GM18858 (cell line): ENCODE data around the gene ABL2.
"Not testable (repeated sequence)": the region's sequence is repeated elsewhere in the genome, so short reads cannot be mapped to it uniquely, and the experiment has no call there.

ENCODE experiments used
- ATAC-seq: cut with Tn5 transposase; IDR thresholded peaks from one replicate; pipeline ENCODE4 v1.9.1; 2021; ENCODE audit not compliant: unreplicated experiment

The ABL2 gene

DNA sequence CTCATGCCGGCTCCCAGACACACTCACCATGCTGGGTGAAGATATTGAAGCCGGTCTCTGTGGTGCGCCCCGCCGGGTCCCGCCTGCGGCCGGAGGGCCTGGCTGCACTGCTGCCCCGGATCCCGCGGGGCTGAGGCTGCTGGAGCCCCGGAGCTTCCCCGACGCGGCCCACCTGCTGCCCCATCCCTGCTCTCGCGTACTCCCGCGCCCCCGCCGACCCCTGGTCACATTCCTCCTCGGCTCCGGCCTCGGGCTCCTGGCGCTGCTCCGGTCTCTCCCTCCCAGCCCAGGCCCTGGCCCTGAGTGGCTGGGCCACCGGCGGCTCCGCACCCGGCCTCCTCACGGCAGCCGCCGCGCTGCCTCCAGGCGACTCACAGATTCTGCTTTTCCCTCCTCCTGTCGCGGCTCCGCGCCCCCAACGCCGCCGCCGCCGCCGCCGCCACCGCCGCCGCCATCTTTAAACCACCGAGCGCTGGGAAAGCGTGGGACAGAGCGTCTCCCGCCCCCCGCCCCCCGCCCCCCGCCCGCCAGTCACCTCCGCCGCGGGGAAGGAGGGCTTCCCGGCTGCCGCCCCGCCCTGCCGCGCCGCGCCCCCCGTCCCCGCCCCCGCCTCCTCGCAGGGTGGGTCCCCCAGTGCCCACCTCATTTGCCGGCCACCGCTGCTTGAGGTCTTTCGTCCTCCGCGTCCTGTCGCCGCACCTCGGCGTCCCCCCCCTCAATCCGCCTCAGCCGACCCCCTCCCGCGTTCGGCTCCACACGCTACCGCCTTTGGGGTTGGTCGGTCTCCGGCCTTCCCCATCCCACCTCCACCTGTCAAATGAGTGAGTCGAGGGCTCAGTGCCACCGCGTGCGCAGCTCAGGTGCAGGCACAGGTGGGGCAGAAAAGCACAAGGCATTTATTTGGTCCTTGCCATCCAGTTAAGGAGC lies at the start of gene ABL2:
Gene ABL2 (minus strand): TSS at position 464 of the 927 bp plus-strand sequence. CDS start 280 bp downstream, at position 184.
- ATAC-seq = no peak

DNA sequence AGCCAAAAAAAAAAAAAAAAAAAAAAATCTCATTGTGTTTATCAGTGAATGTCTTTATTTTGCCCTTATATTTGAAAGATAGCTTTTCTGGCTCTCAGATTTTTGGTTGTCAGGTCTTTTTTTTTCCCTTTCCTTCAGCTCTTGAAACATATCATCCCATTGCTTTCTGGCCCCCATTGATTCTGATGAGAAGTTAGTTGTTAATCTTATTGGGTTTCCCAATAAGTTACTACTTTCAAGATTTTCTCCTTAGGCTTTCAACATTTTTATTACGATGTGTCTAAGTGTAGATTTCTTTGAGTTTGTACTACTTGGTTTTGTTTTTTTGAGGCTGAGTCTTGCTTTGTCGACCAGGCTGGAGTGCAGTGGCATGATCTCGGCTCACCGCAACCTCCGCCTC lies 49.4 kb upstream of the ABL2 start:
- no peak for ATAC-seq

DNA sequence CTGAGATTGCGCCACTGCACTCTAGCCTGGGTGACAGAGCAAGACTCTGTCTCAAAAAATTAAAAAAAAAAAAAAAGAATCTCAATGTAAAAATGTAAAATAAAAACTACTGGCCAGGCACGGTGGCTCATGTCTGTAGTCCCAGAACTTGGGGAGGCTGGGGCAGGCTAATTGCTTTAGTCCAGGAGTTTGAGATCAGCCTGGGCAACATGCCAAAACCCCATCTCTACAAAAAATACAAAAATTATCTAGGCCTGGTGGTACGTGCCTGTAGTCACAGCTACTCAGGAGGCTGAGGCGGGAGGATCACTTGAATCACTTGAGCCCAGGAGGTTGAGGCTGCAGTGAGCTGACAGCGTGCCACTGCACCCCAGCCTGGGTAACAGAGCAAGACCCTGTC lies 44.9 kb upstream of the ABL2 start:
- not testable (repeated sequence) for ATAC-seq

DNA sequence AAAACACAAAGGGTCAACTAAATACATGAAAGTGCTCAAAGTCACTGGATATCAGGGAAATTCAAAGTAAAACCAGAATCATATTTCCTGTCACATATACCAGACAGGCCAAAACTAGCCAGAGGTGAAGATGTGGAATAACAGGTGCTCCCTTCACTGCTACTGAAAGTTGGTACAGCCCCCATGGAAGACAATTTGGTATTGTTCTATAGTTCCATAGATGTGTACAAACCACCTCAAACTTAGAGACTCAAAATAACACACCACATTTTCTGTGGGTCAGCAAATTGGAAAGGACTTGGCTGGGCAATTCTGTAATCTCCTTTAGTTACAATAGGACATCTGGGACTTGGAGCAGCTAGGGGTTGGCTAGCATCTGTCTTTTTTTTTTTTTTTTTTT lies 39.6 kb upstream of the ABL2 start:
- no peak for ATAC-seq

DNA sequence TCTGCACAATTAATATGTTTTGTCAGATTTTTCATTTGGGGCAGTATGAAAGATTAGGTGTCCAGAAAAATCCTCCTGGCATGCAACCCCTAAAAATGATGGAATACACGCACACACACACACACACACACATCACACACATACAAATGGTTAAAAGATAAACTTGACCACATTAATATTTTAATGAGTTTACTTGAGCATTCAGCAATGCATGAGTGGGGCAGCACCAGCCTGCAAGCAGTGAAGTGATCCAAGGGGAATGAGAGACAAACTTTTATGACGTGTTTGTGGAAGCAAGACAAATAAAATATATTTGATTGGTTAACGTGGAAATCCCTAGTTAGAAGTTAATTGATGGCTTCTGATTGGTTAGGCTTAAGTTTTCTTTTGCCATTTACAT lies 35.0 kb upstream of the ABL2 start:
- ATAC-seq = no peak

DNA sequence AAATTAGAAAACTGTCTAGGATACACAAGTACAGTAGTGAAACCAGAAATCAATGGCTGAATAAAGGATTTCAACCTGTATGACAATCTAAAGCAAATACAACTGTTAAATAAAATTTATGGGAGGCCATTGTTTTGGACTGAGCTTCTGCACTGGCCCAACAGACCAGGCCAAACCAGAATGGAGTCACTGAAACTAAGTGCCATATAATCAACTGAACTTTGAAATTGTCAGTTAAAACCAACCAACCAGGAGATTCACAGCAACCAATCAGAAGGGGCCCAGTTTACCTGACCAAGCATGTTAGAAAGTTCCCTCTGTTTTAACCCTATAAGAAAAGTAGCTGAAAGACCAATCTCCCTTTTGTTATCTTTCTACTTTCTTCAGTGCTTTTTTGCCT lies 33.6 kb upstream of the ABL2 start:
- no peak for ATAC-seq

DNA sequence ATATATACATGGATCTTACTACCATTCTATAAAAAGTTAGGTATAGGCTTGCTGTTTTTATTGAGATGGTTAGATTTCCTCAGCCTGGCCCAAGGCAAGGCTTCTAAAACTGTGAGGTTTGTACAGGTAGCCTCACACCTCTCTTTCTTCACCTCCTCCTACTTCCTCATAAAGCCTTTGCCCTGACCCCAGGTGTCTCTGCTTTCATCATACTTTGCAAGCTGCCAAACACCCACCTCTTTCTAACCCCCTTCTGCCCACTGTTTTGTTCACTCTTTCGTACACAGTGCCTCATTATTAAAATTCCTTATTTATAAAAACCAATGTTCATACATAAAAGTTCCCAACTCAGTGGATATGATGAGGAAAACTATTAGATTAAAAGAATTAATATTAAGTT lies 32.7 kb upstream of the ABL2 start:
- no peak for ATAC-seq

DNA sequence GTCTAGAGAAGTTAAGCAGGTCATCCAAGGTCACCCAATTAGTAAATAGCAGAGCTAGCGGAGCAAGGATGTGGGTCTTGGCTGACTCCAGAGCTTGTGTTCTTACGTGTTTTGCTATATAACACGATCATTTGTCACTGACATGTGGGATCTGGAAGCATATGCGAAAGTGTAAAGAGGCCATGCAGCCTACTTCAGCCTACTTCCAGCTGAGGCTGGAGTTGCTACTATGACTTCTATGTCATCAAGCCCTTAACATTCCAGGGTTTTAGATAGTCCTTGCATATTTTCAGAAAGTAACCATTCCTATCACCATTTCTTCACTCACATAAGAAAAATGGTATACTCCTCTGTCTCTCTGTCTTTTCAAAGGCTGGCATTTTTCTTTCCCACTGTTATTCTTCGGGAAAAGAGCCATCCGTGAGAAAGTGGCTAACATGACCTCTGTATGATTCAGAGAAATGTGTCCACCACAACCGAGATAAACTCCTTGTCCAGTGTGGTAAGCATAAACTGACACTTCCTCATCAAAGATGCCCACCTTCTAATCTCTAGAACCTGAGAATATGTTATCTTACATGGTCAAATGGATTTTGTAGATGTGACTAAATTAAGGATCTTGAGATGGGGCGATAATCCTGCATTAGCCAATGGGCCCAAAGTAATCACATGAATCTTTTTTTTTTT lies 24.0 kb upstream of the ABL2 start:
- no peak for ATAC-seq

DNA sequence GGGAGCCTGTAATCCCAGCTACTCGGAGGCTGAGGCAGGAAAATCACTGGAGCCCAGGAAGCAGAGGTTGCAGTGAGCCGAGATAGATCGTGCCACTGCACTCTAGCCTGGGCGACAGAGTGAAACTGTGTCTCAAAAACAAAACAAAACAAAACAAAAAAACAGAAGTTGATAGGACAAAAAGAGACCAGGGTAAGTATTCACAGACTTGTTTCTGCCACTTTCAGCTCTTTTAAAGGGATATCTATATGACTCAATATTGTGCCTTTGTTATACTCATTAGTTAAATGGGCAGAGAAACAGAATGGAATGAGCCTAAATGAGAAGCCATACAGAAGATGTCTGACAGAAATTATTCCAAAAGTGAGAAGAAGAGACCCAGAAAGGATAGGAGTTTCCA lies 23.1 kb upstream of the ABL2 start:
- ATAC-seq = no peak

DNA sequence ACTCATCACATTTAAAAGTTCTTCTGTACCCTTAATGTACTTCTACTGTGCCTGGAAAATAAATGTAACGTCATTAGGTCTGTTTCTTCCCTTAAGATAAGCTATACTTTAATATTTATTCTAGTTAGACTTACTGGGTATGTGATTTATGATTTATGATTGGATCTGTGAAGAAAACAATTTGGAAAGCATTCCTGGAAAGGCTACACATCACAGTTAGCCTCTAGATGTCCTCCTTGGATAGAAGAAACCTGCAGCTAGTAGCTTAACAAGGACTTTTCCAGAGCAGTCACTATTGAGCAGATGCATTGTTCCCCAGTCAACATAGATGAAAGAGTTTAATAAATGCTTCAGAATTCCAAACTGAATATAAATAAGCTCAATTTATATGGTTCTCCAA lies 22.2 kb upstream of the ABL2 start:
- no peak for ATAC-seq

DNA sequence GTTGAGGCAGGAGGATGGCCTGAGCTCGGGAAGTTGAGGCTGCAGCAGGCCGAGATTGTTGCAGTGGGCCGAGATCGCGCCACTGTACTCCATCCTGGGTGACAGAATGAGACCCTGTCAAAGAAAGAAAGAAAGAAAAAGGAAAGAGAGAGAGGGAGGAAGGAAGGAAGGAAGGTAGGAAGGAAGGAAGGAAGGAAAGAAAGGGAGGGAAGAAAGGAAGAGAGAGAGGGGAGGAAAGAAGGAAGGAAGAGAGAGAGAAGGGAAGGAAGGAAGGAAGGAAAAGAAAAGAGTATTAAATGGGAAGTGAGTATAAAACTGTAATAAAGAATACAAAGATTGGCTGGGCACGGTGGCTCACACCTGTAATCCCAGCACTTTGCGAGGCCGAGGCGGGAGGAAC lies 18.4 kb upstream of the ABL2 start:
- no peak for ATAC-seq

DNA sequence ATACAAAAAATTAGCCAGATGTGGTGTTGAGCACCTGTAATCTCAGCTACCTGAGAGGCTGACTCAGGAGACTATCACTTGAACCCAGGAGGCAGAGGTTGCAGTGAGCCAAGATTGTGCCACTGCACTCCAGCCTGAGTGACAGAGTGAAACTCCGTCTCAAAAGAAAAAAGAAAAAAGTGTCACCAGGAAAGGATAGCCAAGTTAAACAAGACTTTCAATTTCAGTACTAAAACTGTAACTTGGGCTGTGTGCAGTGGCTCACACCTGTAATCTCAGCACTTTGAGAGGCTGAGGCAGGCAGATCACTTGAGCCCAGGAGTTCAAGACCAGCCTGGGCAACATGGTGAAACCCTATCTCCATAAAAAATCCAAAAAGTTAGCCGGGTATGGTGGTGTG lies 15.9 kb upstream of the ABL2 start:
- not testable (repeated sequence) for ATAC-seq

DNA sequence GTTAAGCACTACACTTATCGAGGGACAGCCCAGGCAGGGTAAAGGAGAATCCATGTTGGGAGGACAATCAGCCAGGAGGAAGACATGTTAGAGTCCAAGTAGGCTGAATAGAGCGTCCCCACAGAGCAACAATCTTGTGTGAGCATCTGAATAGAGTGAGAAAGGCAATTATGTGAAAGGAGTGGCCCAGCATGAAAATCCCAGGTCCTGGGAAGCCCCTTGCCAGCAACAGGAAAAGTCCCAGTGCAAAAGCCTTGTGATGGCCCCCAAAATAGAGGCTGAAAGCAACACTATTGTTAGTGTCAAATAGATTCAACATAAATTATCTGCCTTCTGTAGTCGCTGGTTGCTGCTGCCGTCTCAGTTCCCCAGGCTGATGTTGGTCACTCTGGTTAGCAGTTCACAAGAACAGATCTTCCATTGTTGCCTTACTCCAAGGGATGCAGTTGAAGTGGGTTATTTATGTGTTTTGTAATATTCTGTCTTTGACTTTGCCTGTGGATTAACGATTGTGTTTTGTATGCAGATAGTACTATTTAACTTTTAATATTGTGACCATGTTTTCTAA lies 12.1 kb upstream of the ABL2 start:
- ATAC-seq = no peak

DNA sequence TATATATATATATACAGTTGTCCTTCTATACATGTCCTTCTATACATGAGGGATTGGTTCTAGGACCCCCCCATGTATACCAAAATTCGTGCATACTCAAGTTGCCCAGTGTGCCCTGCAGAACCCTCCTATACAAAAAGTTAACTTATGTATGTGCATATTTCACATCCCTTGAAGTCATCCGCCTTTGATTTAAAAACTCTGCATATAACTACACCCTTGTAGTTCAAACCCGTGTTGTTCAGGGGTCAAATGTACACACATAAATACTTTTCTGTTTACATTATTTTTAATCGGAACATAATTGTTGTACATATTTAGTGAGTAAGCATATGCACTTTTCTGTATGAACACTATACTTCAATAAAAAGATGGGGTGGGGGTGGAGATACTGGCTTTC lies 7.7 kb upstream of the ABL2 start:
- ATAC-seq = no peak

DNA sequence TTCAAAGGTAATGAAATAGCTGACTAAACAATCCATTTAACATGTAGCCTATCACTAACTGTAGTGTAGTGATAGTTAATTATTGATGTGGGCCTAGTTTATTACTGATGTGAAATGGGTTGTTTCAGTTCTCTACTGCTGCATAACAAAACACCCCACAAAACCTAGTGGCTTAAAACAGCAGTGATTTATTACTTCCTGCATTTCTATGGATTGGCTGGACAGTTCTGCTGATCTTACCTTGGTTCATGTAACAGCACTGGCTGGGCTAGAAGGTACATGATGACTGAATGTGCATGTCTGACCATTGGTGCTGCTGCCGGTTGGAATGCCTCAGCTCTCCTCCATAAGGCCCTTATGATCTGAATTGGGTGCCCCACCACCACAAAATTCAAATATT lies 5.4 kb upstream of the ABL2 start:
- no peak for ATAC-seq

DNA sequence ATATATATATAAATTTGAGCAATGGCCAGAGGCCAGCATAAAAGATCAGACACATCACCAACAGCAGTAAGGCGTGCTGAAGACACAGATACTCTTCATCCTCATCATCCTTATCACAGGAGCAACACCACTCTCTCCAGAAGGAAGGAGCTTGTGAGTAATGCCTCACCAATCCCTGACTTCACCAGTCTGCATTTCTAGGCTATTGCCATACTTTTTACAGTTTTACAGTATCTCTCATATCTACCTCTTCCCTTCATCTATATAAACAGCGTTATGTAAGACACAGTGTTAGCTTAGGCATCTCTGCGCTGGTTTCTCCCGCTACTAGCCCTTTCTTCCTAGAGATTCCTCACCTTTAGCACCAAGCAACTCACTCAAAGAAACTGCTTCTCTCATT lies 2.4 kb upstream of the ABL2 start:
- ATAC-seq = no peak

DNA sequence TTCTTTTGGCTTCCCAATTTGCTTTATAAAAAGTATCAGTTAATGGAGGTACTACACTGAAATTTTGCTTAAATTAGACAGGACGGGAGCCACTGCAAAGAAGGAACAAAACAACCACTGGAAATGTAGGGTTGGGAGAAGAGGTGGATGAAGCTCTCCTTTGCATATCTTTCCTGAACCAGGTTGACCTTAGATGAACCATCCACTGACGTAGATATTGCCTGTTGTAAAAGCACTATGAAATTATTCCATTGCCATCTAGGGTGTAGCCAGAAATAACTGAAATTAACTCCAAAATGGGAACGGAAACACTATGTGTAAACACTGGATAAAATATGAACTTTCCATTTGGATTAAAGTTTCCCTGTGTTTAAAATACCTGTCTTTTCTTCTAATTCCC lies 1.2 kb upstream of the ABL2 start:
- no peak for ATAC-seq

DNA sequence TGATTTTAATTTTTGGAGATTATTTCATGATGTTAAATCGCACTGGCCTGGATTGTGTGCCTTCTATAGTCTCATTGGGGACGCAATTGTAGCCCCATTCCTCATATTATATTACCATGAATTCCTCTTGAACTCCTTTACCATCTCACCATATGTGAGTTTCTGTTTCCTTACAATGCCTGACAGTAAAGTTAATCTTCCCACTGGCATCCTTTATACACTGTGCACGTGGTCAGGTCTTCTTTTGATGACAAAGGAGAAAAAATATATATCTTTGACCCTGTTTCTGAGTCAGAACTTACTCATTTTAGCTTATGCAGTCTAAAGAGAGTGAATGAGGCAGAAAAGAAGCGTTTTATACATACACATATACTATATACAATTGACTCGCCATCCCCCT lies 774 bp upstream of the ABL2 start:
- ATAC-seq = no peak

DNA sequence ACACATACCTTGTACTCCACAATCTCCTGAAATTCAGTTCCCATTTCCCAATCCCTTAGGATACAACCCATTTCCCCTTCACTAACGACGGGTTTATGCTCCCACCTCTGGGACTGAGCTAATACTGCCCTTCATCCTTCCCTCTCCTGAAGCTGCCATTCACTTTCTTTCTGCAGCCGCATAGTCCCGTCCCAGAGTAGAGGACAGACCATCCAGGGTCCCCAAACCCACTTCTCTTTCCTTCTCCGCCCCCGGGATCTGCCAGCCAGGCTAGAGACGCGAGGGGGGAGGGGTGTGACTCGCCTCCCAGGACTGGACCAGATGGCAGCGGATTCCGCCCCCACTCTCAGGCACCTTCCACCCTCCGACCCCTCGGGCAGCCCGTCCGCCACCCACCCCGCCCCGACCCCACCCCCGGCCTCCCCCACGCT lies 679 bp downstream of the ABL2 start:
- no peak for ATAC-seq

DNA sequence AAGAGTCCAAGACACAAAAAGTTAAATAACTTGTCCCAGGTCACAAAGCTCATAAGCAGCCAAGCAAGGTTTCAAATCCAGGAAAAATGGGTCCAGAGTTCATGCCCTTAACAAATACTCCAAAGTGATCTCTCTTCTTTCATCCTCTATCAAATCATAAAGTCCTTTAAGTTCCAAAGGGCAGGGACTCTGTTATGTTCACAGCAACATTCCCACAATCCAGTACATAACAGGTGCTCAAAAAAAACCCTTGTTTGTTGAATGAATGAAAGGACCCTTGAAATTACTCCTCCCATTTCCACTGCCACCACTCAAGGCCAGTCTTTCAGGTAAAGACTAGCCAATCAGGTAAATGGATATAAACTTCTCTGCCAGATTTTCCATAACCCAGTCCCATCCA lies 2.7 kb downstream of the ABL2 start:
- ATAC-seq = no peak

DNA sequence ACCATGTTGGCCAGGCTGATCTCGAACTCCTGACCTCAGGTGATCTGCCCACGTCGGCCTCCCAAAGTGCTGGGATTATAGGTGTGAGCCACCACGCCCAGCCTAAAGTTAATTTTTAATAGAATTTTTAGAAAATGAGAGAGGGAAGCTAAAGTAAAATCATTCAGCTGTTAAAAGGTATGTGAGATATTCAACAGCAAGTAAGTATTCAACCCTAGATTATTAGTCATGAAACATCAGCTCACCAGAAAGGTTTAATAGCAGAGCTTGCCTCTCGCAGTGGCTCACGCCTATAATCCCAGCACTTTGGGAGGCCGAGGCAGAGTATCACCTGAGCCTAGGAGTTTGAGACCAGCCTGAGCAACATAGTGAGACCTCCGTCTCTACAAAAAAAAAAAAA lies 5.0 kb downstream of the ABL2 start:
- ATAC-seq = not testable (repeated sequence)

DNA sequence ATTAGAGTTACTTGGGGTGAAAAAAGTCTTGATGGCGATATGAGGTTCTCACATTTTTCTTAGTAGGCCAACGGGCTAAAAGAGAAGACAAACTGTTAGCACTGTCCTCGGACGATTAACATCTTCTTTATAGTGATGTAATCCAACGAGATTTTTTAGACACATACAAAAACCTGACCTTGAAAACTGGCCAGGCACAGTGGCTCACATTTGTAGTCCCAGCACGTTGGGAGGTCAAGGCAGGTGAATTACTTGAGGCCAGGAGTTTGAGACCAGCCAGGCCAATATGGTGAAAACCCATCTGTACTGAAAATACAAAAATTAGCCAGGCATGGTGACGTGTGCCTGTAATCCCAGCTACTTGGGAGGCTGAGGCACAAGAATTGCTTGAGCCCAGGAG lies 8.4 kb downstream of the ABL2 start:
- ATAC-seq = not testable (repeated sequence)
